Tongue (tissue), 2 donors: Measurements from ENCODE around the gene ADAP2. TPM values are rescaled to one million over a fixed set of nuclear protein-coding genes. Genes with fewer than 3 reads are reported as not detected.
"Not testable (repeated sequence)": the region's sequence is repeated elsewhere in the genome, so short reads cannot be mapped to it uniquely, and the experiment has no call there.

Experiments
- DNase-seq: peaks from one replicate; pipeline ENCODE4 v3.0.0-alpha.2; 2015
- total RNA-seq: library from RNA; depleted of rRNA; stranded (reverse); fragments of >200 nt; gene quantifications from one replicate; pipeline ENCODE4 v1.2.3, GENCODE V29; 2014

Gene ADAP2
- total RNA-seq: 5.5 TPM

GRCh38 chr17:30921544-30922196 lies at the start of gene ADAP2:
ADAP2 (plus strand) TSS chr17:30921945; CDS start chr17:30922015, 70 bp downstream.
- DNase-seq: peak; percentile 20

- no peak for DNase-seq
Measured at GRCh38 chr17:30886187-30886586, 35.6 kb upstream of the ADAP2 start.

GRCh38 chr17:30894236-30894635 lies 27.5 kb upstream of the ADAP2 start:
- DNase-seq: no peak

GRCh38 chr17:30897311-30897710 lies 24.4 kb upstream of the ADAP2 start:
- DNase-seq: no peak

- no peak for DNase-seq
Measured at GRCh38 chr17:30905742-30906100, 16.0 kb upstream of the ADAP2 start.

- peak; percentile 95 for DNase-seq
Measured at GRCh38 chr17:30906101-30906911, 15.4 kb upstream of the ADAP2 start, which contains the start of gene TEFM. TEFM (minus strand) TSS chr17:30906238; CDS start chr17:30906198, 40 bp downstream.

- no peak for DNase-seq
Measured at GRCh38 chr17:30908717-30909420, 12.9 kb upstream of the ADAP2 start.

- DNase-seq: not testable (repeated sequence)
Measured at GRCh38 chr17:30910151-30910550, 11.6 kb upstream of the ADAP2 start.

- no peak for DNase-seq
Measured at GRCh38 chr17:30913955-30914354, 7.8 kb upstream of the ADAP2 start.

- DNase-seq: no peak
Measured at GRCh38 chr17:30915833-30916611, 5.7 kb upstream of the ADAP2 start.

GRCh38 chr17:30917050-30917449 lies 4.7 kb upstream of the ADAP2 start:
- no peak for DNase-seq

GRCh38 chr17:30920282-30920681 lies 1.5 kb upstream of the ADAP2 start:
- no peak for DNase-seq

GRCh38 chr17:30920683-30921543 lies 832 bp upstream of the ADAP2 start:
- no peak for DNase-seq

- no peak for DNase-seq
Measured at GRCh38 chr17:30922235-30923030, 688 bp downstream of the ADAP2 start.

GRCh38 chr17:30924341-30924740 lies 2.6 kb downstream of the ADAP2 start:
- DNase-seq: no peak

GRCh38 chr17:30926516-30926915 lies 4.8 kb downstream of the ADAP2 start:
- DNase-seq: no peak

- DNase-seq: no peak
Measured at GRCh38 chr17:30927756-30928155, 6.0 kb downstream of the ADAP2 start.

GRCh38 chr17:30928584-30928983 lies 6.8 kb downstream of the ADAP2 start:
- DNase-seq: no peak

- DNase-seq: no peak
Measured at GRCh38 chr17:30929081-30929633, 7.4 kb downstream of the ADAP2 start.

- not testable (repeated sequence) for DNase-seq
Measured at GRCh38 chr17:30929861-30930260, 8.1 kb downstream of the ADAP2 start.
